ENCODE results near the gene SZT2.

The SZT2 gene

DNA sequence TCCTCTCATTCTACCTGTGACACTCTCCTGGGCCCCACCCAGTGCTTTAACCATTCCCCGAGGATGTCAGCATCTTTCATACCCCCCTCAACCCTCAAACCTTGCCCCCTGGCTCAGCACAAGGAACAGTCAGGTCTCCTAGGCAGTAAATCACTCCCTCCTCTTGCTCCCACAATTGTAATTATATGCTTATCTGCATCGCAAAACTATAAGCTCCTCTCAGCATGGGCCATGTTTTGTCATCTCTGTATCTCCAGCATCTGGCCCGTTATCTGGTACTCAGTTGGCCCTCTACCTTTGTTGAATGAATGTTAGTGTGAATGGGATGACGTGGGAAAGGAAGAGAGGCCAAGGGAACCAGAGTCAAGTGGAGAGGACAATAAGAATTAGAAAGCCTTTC, 19.1 kb upstream of the SZT2 start:
- TF ChIP-seq, protein P1, sequence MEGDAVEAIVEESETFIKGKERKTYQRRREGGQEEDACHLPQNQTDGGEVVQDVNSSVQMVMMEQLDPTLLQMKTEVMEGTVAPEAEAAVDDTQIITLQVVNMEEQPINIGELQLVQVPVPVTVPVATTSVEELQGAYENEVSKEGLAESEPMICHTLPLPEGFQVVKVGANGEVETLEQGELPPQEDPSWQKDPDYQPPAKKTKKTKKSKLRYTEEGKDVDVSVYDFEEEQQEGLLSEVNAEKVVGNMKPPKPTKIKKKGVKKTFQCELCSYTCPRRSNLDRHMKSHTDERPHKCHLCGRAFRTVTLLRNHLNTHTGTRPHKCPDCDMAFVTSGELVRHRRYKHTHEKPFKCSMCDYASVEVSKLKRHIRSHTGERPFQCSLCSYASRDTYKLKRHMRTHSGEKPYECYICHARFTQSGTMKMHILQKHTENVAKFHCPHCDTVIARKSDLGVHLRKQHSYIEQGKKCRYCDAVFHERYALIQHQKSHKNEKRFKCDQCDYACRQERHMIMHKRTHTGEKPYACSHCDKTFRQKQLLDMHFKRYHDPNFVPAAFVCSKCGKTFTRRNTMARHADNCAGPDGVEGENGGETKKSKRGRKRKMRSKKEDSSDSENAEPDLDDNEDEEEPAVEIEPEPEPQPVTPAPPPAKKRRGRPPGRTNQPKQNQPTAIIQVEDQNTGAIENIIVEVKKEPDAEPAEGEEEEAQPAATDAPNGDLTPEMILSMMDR (IDR thresholded peaks at IDR 0.05; ENCODE audit: borderline replicate concordance, extremely low read depth, low read length, poor library complexity, severe bottlenecking): no peak
- TF ChIP-seq EZH2 (IDR thresholded peaks at IDR 0.05; ENCODE audit: borderline replicate concordance, low read depth, low read length, severe bottlenecking): no peak
- peaks cover 6% of the 10 kb centered on the region for H3K36me3 ChIP-seq (ENCODE audit: insufficient read depth, low read length)
- H3K9me3 ChIP-seq (ENCODE audit: insufficient read depth, low read length, severe bottlenecking): no peaks in the 10 kb centered on the region
- no peak overlapping the region for H2AFZ ChIP-seq (ENCODE audit: low read depth, low read length)
- DNase-seq (no peak), ATAC-seq (ENCODE audit: insufficient read depth, low read depth) (no peak)
- peaks cover 23% of the 10 kb centered on the region for H3K4me1 ChIP-seq (ENCODE audit: insufficient read depth, low read length)
- no peak overlapping the region for H3K27ac ChIP-seq (ENCODE audit: low read length)
- H3K9ac ChIP-seq (ENCODE audit: low read depth, low read length): no peak overlapping the region
- peaks cover 4% of the 10 kb centered on the region; the same call in 1 of the 2 replicates for H4K20me1 ChIP-seq (ENCODE audit: insufficient read depth, low read length)
- H3K4me2 ChIP-seq (ENCODE audit: insufficient read depth, low read length): no peak overlapping the region
- no peak overlapping the region for H3K4me3 ChIP-seq (ENCODE audit: low read depth in 1 of 2, low read length in 2 of 2)
- H3K27me3 ChIP-seq (ENCODE audit: insufficient read depth, low read length, poor library complexity): no peaks in the 10 kb centered on the region
- peaks cover 35% of the 10 kb centered on the region for H3K79me2 ChIP-seq (ENCODE audit: insufficient read depth, low read length)

DNA sequence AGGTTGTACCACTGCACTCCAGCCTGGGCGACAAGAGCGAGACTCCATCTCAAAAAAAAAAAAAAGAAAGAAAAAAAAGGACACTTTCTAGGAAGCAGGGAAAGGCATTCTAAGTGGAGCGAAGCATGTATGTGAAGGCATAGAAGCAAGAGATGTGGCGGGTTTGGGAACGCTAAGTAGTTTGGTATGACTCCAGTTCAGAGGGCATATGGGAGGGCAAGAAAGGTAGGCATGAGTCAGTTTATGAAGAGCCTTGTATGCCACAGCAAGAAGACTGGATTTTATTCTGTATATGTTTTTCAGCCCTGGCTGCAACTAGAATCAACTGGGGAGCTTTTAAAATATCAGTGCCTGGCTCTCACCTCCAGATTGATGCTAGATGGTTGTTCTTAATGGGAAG, 17.5 kb upstream of the SZT2 start:
- H3K27me3 ChIP-seq (ENCODE audit: insufficient read depth, low read length, poor library complexity): no peaks in the 10 kb centered on the region
- H3K4me1 ChIP-seq (ENCODE audit: insufficient read depth, low read length): peaks cover 7% of the 10 kb centered on the region
- no peak overlapping the region for H3K9ac ChIP-seq (ENCODE audit: low read depth, low read length)
- no peak overlapping the region for H3K4me3 ChIP-seq (ENCODE audit: low read depth in 1 of 2, low read length in 2 of 2)
- H3K4me2 ChIP-seq (ENCODE audit: insufficient read depth, low read length): no peak overlapping the region
- H3K9me3 ChIP-seq (ENCODE audit: insufficient read depth, low read length, severe bottlenecking): no peaks in the 10 kb centered on the region
- DNase-seq (no peak), ATAC-seq (ENCODE audit: insufficient read depth, low read depth) (no peak)
- H3K36me3 ChIP-seq (ENCODE audit: insufficient read depth, low read length): no peaks in the 10 kb centered on the region; the same call in 1 of the 2 replicates
- TF ChIP-seq, protein P1 (IDR thresholded peaks at IDR 0.05; ENCODE audit: borderline replicate concordance, extremely low read depth, low read length, poor library complexity, severe bottlenecking): no peak
- TF ChIP-seq EZH2 (IDR thresholded peaks at IDR 0.05; ENCODE audit: borderline replicate concordance, low read depth, low read length, severe bottlenecking): no peak
- H3K27ac ChIP-seq (ENCODE audit: low read length): no peak overlapping the region
- 0 out of 2 replicates have a peak, but pooled peaks cover 1% of the 10 kb centered on the region for H4K20me1 ChIP-seq (ENCODE audit: insufficient read depth, low read length)
- peaks cover 18% of the 10 kb centered on the region for H3K79me2 ChIP-seq (ENCODE audit: insufficient read depth, low read length)
- no peak overlapping the region for H2AFZ ChIP-seq (ENCODE audit: low read depth, low read length)

DNA sequence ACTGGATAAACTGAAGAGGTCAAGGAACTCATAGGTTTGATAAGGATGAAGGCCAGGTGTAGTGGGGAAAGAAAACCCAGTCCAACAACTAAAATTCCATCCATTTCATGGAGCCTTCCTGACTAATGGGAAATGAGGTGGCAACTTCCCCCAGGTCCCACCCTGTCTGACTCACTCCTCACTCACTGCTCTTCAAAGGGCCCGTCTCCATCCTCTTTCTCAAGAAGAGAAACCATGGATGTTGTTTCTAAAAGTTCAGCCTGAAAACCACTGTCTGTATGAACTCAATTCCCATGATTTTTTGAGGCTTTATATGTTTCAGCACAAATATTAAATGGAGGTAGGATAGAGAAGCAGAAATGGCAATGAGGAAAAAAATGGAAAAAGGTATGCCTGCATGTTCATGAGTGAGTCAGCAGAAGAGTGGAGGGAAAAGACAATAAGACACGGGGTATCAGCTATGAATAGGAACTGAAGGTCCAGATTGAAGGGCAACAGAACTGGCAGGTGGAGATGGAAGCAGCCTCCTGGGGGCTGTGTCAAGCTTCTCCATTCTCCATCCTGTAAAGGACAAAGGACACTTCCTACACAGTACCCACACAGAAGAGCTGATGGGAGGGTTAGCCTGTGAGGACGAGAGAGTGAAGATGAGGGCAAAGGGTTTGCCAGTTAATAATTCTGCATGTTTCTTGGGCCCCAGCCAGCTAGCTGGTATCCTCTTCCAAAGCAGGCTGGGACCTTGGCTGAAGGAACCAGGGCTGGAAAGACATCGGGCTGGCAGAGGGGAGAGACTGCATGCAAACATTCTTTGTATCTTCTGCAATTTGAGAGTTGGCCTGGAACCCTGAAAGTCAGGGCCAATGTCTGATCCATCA, 16.4 kb upstream of the SZT2 start:
- no peaks in the 10 kb centered on the region for H3K27me3 ChIP-seq (ENCODE audit: insufficient read depth, low read length, poor library complexity)
- H3K9ac ChIP-seq (ENCODE audit: low read depth, low read length): no peak overlapping the region
- no peak overlapping the region for H3K4me2 ChIP-seq (ENCODE audit: insufficient read depth, low read length)
- no peak overlapping the region for H3K4me3 ChIP-seq (ENCODE audit: low read depth in 1 of 2, low read length in 2 of 2)
- H3K79me2 ChIP-seq (ENCODE audit: insufficient read depth, low read length): peaks cover 8% of the 10 kb centered on the region
- no peak overlapping the region for H2AFZ ChIP-seq (ENCODE audit: low read depth, low read length)
- DNase-seq (no peak), ATAC-seq (ENCODE audit: insufficient read depth, low read depth) (no peak)
- no peaks in the 10 kb centered on the region; the same call in 1 of the 2 replicates for H3K36me3 ChIP-seq (ENCODE audit: insufficient read depth, low read length)
- H3K27ac ChIP-seq (ENCODE audit: low read length): no peak overlapping the region
- H3K9me3 ChIP-seq (ENCODE audit: insufficient read depth, low read length, severe bottlenecking): no peaks in the 10 kb centered on the region
- TF ChIP-seq, protein P1 (IDR thresholded peaks at IDR 0.05; ENCODE audit: borderline replicate concordance, extremely low read depth, low read length, poor library complexity, severe bottlenecking): no peak
- TF ChIP-seq EZH2 (IDR thresholded peaks at IDR 0.05; ENCODE audit: borderline replicate concordance, low read depth, low read length, severe bottlenecking): no peak
- no peaks in the 10 kb centered on the region for H4K20me1 ChIP-seq (ENCODE audit: insufficient read depth, low read length)
- peaks cover 6% of the 10 kb centered on the region for H3K4me1 ChIP-seq (ENCODE audit: insufficient read depth, low read length)
